Fibroblast of villous mesenchyme (primary cell): Measurements from ENCODE around the gene HOXA10. TPM values are rescaled to one million over a fixed set of nuclear protein-coding genes. Genes with fewer than 3 reads are reported as not detected.
A peak's percentile ranks its signal among the peaks of the same experiment; 100 is the strongest.

Experiments
- DNase-seq: peaks from one replicate; pipeline ENCODE4 v3.0.0-alpha.2; 2010; ENCODE audit warnings: low read depth
- H3K4me3 ChIP-seq: 2 replicates; pipeline ENCODE4 v1.5.1; 2011; ENCODE audit warnings: low read depth, mild to moderate bottlenecking, low read length
- total RNA-seq: library from RNA; depleted of rRNA; stranded (reverse); fragments of >200 nt; gene quantifications from 2 replicates; pipeline ENCODE4 v1.2.3, GENCODE V29; 2012
- TF ChIP-seq, protein P1 (sequence below): IDR thresholded peaks from 2 replicates; pipeline ENCODE4 v1.5.1; 2012; ENCODE audit warnings: low read depth, mild to moderate bottlenecking, low read length; ENCODE audit not compliant: insufficient read depth

HOXA10 gene
- total RNA-seq, 1 donor = 47.1 TPM

DNA sequence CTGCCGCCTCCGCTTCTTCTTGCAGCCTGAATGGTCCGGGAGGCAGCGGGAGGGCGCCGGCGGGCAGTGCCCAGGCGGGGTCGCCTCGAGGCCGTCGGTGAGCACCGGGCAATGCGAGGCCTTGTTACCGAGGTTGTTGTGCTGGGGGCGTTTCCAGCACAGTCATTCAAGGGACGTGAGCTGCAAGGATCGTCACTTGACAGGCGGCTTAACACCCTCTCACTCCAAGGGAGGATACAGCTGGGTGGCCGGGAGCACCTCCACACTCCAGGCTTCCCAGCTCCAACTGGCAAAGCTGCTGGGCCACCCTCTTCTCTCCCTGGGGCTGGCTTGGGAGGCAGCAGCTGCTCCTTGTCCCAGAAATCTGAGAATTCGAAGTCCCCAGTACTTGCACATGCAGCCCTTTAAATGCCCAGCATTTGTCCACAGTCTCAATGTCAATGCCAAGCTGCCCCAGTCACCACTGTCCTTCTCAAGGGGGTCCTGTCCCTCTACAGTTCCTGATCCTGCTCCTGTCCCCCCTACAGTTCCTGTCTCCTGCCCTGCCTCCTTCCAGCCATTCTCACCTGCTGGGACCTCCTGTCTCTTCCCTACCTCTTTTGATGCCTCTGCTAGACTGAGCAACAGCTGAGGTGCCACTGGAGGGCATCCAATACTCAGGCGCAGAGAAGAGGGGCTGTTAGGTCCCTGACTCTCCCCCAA, 15.3 kb upstream of the HOXA10 start:
- TF ChIP-seq, protein P1, sequence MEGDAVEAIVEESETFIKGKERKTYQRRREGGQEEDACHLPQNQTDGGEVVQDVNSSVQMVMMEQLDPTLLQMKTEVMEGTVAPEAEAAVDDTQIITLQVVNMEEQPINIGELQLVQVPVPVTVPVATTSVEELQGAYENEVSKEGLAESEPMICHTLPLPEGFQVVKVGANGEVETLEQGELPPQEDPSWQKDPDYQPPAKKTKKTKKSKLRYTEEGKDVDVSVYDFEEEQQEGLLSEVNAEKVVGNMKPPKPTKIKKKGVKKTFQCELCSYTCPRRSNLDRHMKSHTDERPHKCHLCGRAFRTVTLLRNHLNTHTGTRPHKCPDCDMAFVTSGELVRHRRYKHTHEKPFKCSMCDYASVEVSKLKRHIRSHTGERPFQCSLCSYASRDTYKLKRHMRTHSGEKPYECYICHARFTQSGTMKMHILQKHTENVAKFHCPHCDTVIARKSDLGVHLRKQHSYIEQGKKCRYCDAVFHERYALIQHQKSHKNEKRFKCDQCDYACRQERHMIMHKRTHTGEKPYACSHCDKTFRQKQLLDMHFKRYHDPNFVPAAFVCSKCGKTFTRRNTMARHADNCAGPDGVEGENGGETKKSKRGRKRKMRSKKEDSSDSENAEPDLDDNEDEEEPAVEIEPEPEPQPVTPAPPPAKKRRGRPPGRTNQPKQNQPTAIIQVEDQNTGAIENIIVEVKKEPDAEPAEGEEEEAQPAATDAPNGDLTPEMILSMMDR = no peak
- peak; percentile 79 for DNase-seq
- H3K4me3 ChIP-seq = peak overlapping the region; percentile 67

- DNase-seq = peak; percentile 75
- peak overlapping the region; percentile 67 for H3K4me3 ChIP-seq
- TF ChIP-seq, protein P1 = no peak
These were observed 14.5 kb upstream of the HOXA10 start for GRCh38 chr7:27188386-27189294.

- TF ChIP-seq, protein P1 = no peak
- peak; percentile 65 for DNase-seq
- H3K4me3 ChIP-seq = peak overlapping the region; percentile 67
These were observed 13.6 kb upstream of the HOXA10 start for GRCh38 chr7:27187475-27188385.

GRCh38 chr7:27186668-27187474, 12.8 kb upstream of the HOXA10 start:
- peak; percentile 79 for DNase-seq
- H3K4me3 ChIP-seq = peak overlapping the region; percentile 67
- TF ChIP-seq, protein P1 = no peak

DNA sequence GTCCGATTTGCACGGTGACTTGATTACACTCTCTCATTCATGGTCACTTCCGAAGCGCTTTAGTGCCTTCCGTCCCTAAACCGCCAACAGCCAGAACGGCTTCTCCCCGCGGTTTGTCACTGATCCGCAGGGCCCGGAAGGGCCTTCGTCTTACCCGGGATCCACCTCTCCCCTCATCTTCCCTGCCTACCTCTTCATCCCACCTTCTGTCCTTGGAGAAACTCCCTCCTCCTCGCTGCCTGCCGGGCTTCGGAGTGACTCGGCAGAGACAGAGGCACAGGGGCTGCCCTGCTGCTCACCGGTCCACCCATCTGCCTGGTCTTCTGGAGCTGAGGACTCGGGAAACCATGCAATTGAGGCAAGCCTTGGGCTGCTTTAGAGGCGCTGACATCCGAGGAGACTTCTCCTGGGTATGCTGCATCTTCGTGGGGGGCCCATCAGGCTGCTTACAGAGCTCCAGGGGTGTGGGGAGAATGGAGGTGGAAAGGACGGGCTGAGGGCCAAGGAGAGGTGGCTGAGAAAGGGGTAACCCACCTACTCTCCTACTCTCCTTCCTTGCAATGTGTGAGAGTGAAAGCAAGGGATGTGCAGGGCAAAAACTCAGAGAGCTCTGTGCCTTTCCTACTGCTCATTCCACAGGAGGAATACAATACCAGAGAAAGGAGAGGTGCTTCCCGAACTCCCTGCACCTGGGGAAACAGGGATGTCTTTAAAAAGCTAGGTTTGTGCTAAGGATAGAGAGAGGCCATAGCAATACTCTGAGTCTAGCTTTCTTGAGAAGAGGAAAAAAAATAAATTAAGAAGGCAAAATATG, 11.9 kb upstream of the HOXA10 start:
- H3K4me3 ChIP-seq = peak overlapping the region; percentile 67
- TF ChIP-seq, protein P1 = no peak
- DNase-seq = peak; percentile 47
